NCI-H1694 treated with DMSO at 0.1 percent for 48 hours (cell line): ENCODE results near the gene FOXD2.
A peak's percentile ranks its signal among the peaks of the same experiment; 100 is the strongest.

Source experiments
- DNase-seq: peaks from one replicate; lab custom pipeline; 2025; lab: John Stamatoyannopoulos, UW

Gene FOXD2

GRCh38 chr1:47417170-47418044 lies 20.4 kb upstream of the FOXD2 start:
- DNase-seq = no peak

- no peak for DNase-seq
Measured at GRCh38 chr1:47418122-47418521, 19.7 kb upstream of the FOXD2 start.

- DNase-seq = no peak
Measured at GRCh38 chr1:47418681-47419325, 19.0 kb upstream of the FOXD2 start.

GRCh38 chr1:47420547-47420946 lies 17.3 kb upstream of the FOXD2 start:
- no peak for DNase-seq

- no peak for DNase-seq
Measured at GRCh38 chr1:47423872-47424271, 14.0 kb upstream of the FOXD2 start.

- DNase-seq = peak; percentile 78
Measured at GRCh38 chr1:47424336-47424982, 13.4 kb upstream of the FOXD2 start.

GRCh38 chr1:47431534-47431933 lies 6.3 kb upstream of the FOXD2 start:
- DNase-seq = no peak

GRCh38 chr1:47432071-47433036 lies 5.5 kb upstream of the FOXD2 start:
- peak; percentile 70 for DNase-seq

- DNase-seq = no peak
Measured at GRCh38 chr1:47433037-47433421, 4.8 kb upstream of the FOXD2 start.

GRCh38 chr1:47433477-47434050 lies 4.3 kb upstream of the FOXD2 start:
- DNase-seq = no peak

GRCh38 chr1:47434051-47434842 lies 3.6 kb upstream of the FOXD2 start:
- DNase-seq = no peak

- no peak for DNase-seq
Measured at GRCh38 chr1:47435506-47436303, 2.1 kb upstream of the FOXD2 start.

GRCh38 chr1:47436304-47436978 lies 1.4 kb upstream of the FOXD2 start:
- peak; percentile 63 for DNase-seq

- peak; percentile 21 for DNase-seq
Measured at GRCh38 chr1:47436979-47437446, 831 bp upstream of the FOXD2 start.

GRCh38 chr1:47438165-47439016 lies 547 bp downstream of the FOXD2 start:
- DNase-seq = no peak

- no peak for DNase-seq
Measured at GRCh38 chr1:47439017-47439818, 1.4 kb downstream of the FOXD2 start.
